GM21723 (cell line): ENCODE data around the gene SLC35F1.

Source experiments
- ATAC-seq: cut with Tn5 transposase; IDR thresholded peaks from one replicate; pipeline ENCODE4 v1.9.1; 2021; ENCODE audit warnings: mild to moderate bottlenecking, moderate library complexity; ENCODE audit not compliant: unreplicated experiment

SLC35F1 gene

GRCh38 chr6:118103381-118104146, 196.5 kb downstream of the SLC35F1 start:
- ATAC-seq: no peak

GRCh38 chr6:118122161-118122725, 215.2 kb downstream of the SLC35F1 start:
- no peak for ATAC-seq

GRCh38 chr6:118122801-118123200, 215.7 kb downstream of the SLC35F1 start:
- peak; percentile 63 for ATAC-seq

GRCh38 chr6:118123503-118124037, 216.5 kb downstream of the SLC35F1 start:
- no peak for ATAC-seq

- no peak for ATAC-seq
These were observed 217.8 kb downstream of the SLC35F1 start for GRCh38 chr6:118124851-118125250.

- no peak for ATAC-seq
These were observed 221.7 kb downstream of the SLC35F1 start for GRCh38 chr6:118128755-118129154.

GRCh38 chr6:118134206-118134605, 227.1 kb downstream of the SLC35F1 start:
- ATAC-seq: no peak

GRCh38 chr6:118134736-118135135, 227.7 kb downstream of the SLC35F1 start:
- ATAC-seq: no peak

- ATAC-seq: no peak
These were observed 228.3 kb downstream of the SLC35F1 start for GRCh38 chr6:118135371-118135770.

GRCh38 chr6:118141211-118141610, 234.1 kb downstream of the SLC35F1 start:
- ATAC-seq: no peak

GRCh38 chr6:118146584-118146983, 239.5 kb downstream of the SLC35F1 start:
- no peak for ATAC-seq

- no peak for ATAC-seq
These were observed 240.4 kb downstream of the SLC35F1 start for GRCh38 chr6:118147511-118147910.

GRCh38 chr6:118148561-118148960, 241.5 kb downstream of the SLC35F1 start:
- ATAC-seq: no peak

GRCh38 chr6:118152524-118152923, 245.5 kb downstream of the SLC35F1 start:
- no peak for ATAC-seq

GRCh38 chr6:118161343-118161742, 254.3 kb downstream of the SLC35F1 start:
- ATAC-seq: no peak

- ATAC-seq: no peak
These were observed 256.5 kb downstream of the SLC35F1 start for GRCh38 chr6:118163542-118163941.

- no peak for ATAC-seq
These were observed 258.4 kb downstream of the SLC35F1 start for GRCh38 chr6:118165500-118165899.

- ATAC-seq: no peak
These were observed 261.4 kb downstream of the SLC35F1 start for GRCh38 chr6:118168421-118168820.

GRCh38 chr6:118171852-118172251, 264.8 kb downstream of the SLC35F1 start:
- ATAC-seq: no peak

- ATAC-seq: no peak
These were observed 267.0 kb downstream of the SLC35F1 start for GRCh38 chr6:118174071-118174470.

- no peak for ATAC-seq
These were observed 270.7 kb downstream of the SLC35F1 start for GRCh38 chr6:118177720-118178119.

GRCh38 chr6:118179048-118179447, 272.0 kb downstream of the SLC35F1 start:
- no peak for ATAC-seq
